ENCODE measurements around the gene CLASP2. TPM values are rescaled to one million over a fixed set of nuclear protein-coding genes. Genes with fewer than 3 reads are reported as not detected.

Gene CLASP2
- total RNA-seq, 4 donors from 2014 or later = 37.6 to 55.2 (median 44.6) TPM

DNA sequence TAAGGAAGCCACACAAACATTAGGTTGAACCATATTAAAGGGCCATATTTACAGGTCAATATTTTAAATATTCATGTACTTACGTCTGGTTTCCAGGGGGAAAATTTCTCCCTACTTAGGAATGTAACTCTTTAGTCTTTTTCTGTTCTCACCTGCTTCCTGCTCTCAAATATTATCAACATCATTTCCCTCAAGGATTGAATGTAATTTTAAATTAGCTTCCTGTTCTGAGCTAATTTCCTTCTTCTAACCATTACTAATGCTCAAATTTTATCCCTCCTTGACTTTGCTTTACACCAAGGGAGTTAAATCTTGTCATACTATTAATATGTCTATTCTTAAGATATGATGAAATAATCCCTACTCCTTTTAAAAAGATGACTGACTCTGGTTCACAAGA is 174.5 kb downstream of the CLASP2 start:
- intact Hi-C loops (cut with DNase I; ENCODE audit: low total_unique reads) = no loop called here
- Histone ChIP-seq H3K4me1 (no peaks in the 10 kb centered on the region), H3K9me3 (no peaks in the 10 kb centered on the region), H3K27me3 (no peaks in the 10 kb centered on the region), H3K27ac (no peak overlapping the region), H3K4me3 (no peak overlapping the region), H3K36me3 (peaks cover 2 to 39% of the 10 kb centered on the region in 2 donors)
- TF ChIP-seq, protein P1, sequence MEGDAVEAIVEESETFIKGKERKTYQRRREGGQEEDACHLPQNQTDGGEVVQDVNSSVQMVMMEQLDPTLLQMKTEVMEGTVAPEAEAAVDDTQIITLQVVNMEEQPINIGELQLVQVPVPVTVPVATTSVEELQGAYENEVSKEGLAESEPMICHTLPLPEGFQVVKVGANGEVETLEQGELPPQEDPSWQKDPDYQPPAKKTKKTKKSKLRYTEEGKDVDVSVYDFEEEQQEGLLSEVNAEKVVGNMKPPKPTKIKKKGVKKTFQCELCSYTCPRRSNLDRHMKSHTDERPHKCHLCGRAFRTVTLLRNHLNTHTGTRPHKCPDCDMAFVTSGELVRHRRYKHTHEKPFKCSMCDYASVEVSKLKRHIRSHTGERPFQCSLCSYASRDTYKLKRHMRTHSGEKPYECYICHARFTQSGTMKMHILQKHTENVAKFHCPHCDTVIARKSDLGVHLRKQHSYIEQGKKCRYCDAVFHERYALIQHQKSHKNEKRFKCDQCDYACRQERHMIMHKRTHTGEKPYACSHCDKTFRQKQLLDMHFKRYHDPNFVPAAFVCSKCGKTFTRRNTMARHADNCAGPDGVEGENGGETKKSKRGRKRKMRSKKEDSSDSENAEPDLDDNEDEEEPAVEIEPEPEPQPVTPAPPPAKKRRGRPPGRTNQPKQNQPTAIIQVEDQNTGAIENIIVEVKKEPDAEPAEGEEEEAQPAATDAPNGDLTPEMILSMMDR (IDR thresholded peaks at IDR 0.05 in 4 of 5, conservative IDR thresholded peaks at IDR 0.05 in 1 of 5) = no peak
- TF ChIP-seq POLR2A (IDR thresholded peaks at IDR 0.05) = no peak
- ATAC-seq = no peak
- DNase-seq = no peak
- in situ Hi-C loops (cut with MboI; ENCODE audit: low sequenced_read_pairs in 4 of 4) = no loop called here

- H3K4me1 ChIP-seq = no peaks in the 10 kb centered on the region
- no peaks in the 10 kb centered on the region for H3K27me3 ChIP-seq
- no peak for DNase-seq
- no peak overlapping the region for H3K4me3 ChIP-seq
- no peak overlapping the region for H3K27ac ChIP-seq
- TF ChIP-seq, protein P1 (IDR thresholded peaks at IDR 0.05 in 4 of 5, conservative IDR thresholded peaks at IDR 0.05 in 1 of 5) = no peak
- TF ChIP-seq POLR2A (IDR thresholded peaks at IDR 0.05) = no peak
- no peak for ATAC-seq
- in situ Hi-C loops (cut with MboI; ENCODE audit: low sequenced_read_pairs in 4 of 4) (no loop called here), intact Hi-C loops (cut with DNase I; ENCODE audit: low total_unique reads) (no loop called here)
- peaks cover 0 to 39% of the 10 kb centered on the region in 2 donors for H3K36me3 ChIP-seq
- no peaks in the 10 kb centered on the region for H3K9me3 ChIP-seq
Observed at GRCh38 chr3:33541918-33542317, 176.1 kb downstream of the CLASP2 start.

GRCh38 chr3:33538678-33539339 is 179.2 kb downstream of the CLASP2 start:
- TF ChIP-seq, protein P1 (IDR thresholded peaks at IDR 0.05 in 4 of 5, conservative IDR thresholded peaks at IDR 0.05 in 1 of 5) = no peak
- TF ChIP-seq POLR2A (IDR thresholded peaks at IDR 0.05) = no peak
- Histone ChIP-seq H3K27ac (peak overlapping the region; percentile 16 to 36 (median 22)), H3K4me1 (no peaks in the 10 kb centered on the region), H3K27me3 (no peaks in the 10 kb centered on the region), H3K9me3 (no peaks in the 10 kb centered on the region), H3K36me3 (peaks cover 0 to 46% of the 10 kb centered on the region in 2 donors), H3K4me3 (no peak overlapping the region)
- intact Hi-C loops (cut with DNase I; ENCODE audit: low total_unique reads) (loop anchor here (10.0 kb wide), 1 partner anchor 144 kb away; no protein-coding TSS in a partner anchor), in situ Hi-C loops (cut with MboI; ENCODE audit: low sequenced_read_pairs in 4 of 4) (no loop called here)
- ATAC-seq = peak; percentile 39 to 53
- no peak for DNase-seq

- no peak for ATAC-seq
Observed at GRCh38 chr3:33537133-33537532, 180.9 kb downstream of the CLASP2 start.

More at GRCh38 chr3:33537133-33537532, 180.9 kb downstream of the CLASP2 start:
- Histone ChIP-seq H3K9me3 (no peaks in the 10 kb centered on the region), H3K4me1 (no peaks in the 10 kb centered on the region), H3K4me3 (no peak overlapping the region), H3K27ac (no peak overlapping the region), H3K36me3 (peaks cover 0 to 43% of the 10 kb centered on the region in 2 donors), H3K27me3 (no peaks in the 10 kb centered on the region)
- in situ Hi-C loops (cut with MboI; ENCODE audit: low sequenced_read_pairs in 4 of 4) = no loop called here
- no peak for DNase-seq
- TF ChIP-seq, protein P1 (IDR thresholded peaks at IDR 0.05 in 4 of 5, conservative IDR thresholded peaks at IDR 0.05 in 1 of 5) = no peak
- no peak for TF ChIP-seq POLR2A (IDR thresholded peaks at IDR 0.05)
- intact Hi-C loops (cut with DNase I; ENCODE audit: low total_unique reads) = loop anchor here (10.0 kb wide), 1 partner anchor 142 kb away; no protein-coding TSS in a partner anchor
